Osteoblast (primary cell): ENCODE measurements around the gene CCL18. TPM values are rescaled to one million over a fixed set of nuclear protein-coding genes. Genes with fewer than 3 reads are reported as not detected.
"Not testable (repeated sequence)": the region's sequence is repeated elsewhere in the genome, so short reads cannot be mapped to it uniquely, and the experiment has no call there.

Experiments
- DNase-seq: peaks from one replicate; pipeline ENCODE4 v3.0.0; 2011; ENCODE audit warnings: low spot score, mixed read lengths; ENCODE audit not compliant: insufficient read length; ENCODE audit errors: missing footprints
- H2AFZ ChIP-seq: 2 replicates; pipeline ENCODE4 v1.6.0; 2011; ENCODE audit warnings: mild to moderate bottlenecking, low read length
- H3K27ac ChIP-seq: 2 replicates; pipeline ENCODE4 v1.5.1; 2011; ENCODE audit warnings: mild to moderate bottlenecking, low read depth, low read length, moderate library complexity
- H3K27me3 ChIP-seq: 2 replicates; pipeline ENCODE4 v1.6.0; 2012; ENCODE audit warnings: mild to moderate bottlenecking, control low read depth, inconsistent platforms, low read length, moderate library complexity; ENCODE audit not compliant: insufficient read depth
- H3K36me3 ChIP-seq: 2 replicates; pipeline ENCODE4 v1.5.1; 2011; ENCODE audit warnings: mild to moderate bottlenecking, low read length, control low read depth, moderate library complexity; ENCODE audit not compliant: insufficient read depth
- H3K4me1 ChIP-seq: 2 replicates; pipeline ENCODE4 v1.5.1; 2011; ENCODE audit warnings: mild to moderate bottlenecking, low read length, control low read depth, moderate library complexity; ENCODE audit not compliant: insufficient read depth
- H3K4me2 ChIP-seq: 2 replicates; pipeline ENCODE4 v1.6.0; 2011; ENCODE audit warnings: mild to moderate bottlenecking, low read length; ENCODE audit not compliant: insufficient read depth
- H3K4me3 ChIP-seq: fragments of 200-600 bp; sonication (generic); 3 replicates; pipeline ENCODE4 v1.5.1; 2012; ENCODE audit warnings: mild to moderate bottlenecking, low read length, inconsistent platforms; ENCODE audit not compliant: insufficient read depth
- H3K79me2 ChIP-seq: 2 replicates; pipeline ENCODE4 v1.6.0; 2012; ENCODE audit warnings: mild to moderate bottlenecking, low read length, control low read depth, inconsistent platforms; ENCODE audit not compliant: insufficient read depth
- H3K9me3 ChIP-seq: 2 replicates; pipeline ENCODE4 v1.5.1; 2011; ENCODE audit warnings: low read depth, low read length, control low read depth
- H4K20me1 ChIP-seq: 2 replicates; pipeline ENCODE4 v1.6.0; 2012; ENCODE audit warnings: mild to moderate bottlenecking, low read length, control low read depth; ENCODE audit not compliant: insufficient read depth
- CTCF ChIP-seq: IDR thresholded peaks from 2 replicates; pipeline ENCODE4 v1.5.1; 2011; ENCODE audit warnings: mild to moderate bottlenecking, low read depth, low read length, moderate library complexity; ENCODE audit errors: extremely low read depth
- total RNA-seq: library from RNA; depleted of rRNA; stranded (reverse); fragments of >200 nt; gene quantifications from 2 replicates; pipeline ENCODE4 v1.2.3, GENCODE V29; 2012

Gene CCL18
- total RNA-seq, 1 donor, result 0.36 TPM

- Histone ChIP-seq H3K36me3 (no peaks in the 10 kb centered on the region), H3K4me3 (no peak overlapping the region), H2AFZ (no peak overlapping the region), H3K4me2 (no peak overlapping the region), H4K20me1 (no peaks in the 10 kb centered on the region), H3K4me1 (peaks cover 3% of the 10 kb centered on the region), H3K27ac (no peak overlapping the region), H3K27me3 (no peaks in the 10 kb centered on the region), H3K9me3 (no peaks in the 10 kb centered on the region), H3K79me2 (no peaks in the 10 kb centered on the region)
- no peak for DNase-seq
- TF ChIP-seq CTCF, result no peak
Measured at GRCh38 chr17:36086791-36087190, 22.7 kb downstream of the CCL18 start.

GRCh38 chr17:36087471-36087870 lies 23.4 kb downstream of the CCL18 start:
- H3K9me3 ChIP-seq, H3K4me3 ChIP-seq, H3K4me1 ChIP-seq, H3K27me3 ChIP-seq, H3K36me3 ChIP-seq, H3K79me2 ChIP-seq, DNase-seq, H4K20me1 ChIP-seq, H2AFZ ChIP-seq, H3K27ac ChIP-seq, H3K4me2 ChIP-seq: not testable (repeated sequence)

- H3K4me3 ChIP-seq, H3K27me3 ChIP-seq, H3K9me3 ChIP-seq, H3K4me2 ChIP-seq, DNase-seq, H2AFZ ChIP-seq, H3K4me1 ChIP-seq, H4K20me1 ChIP-seq, H3K79me2 ChIP-seq, H3K27ac ChIP-seq, H3K36me3 ChIP-seq: not testable (repeated sequence)
Measured at GRCh38 chr17:36087897-36088572, 24.0 kb downstream of the CCL18 start.

- Histone ChIP-seq H3K9me3 (no peaks in the 10 kb centered on the region), H3K4me1 (peaks cover 3% of the 10 kb centered on the region), H2AFZ (no peak overlapping the region), H3K27ac (no peak overlapping the region), H3K36me3 (no peaks in the 10 kb centered on the region), H3K4me3 (no peak overlapping the region), H3K4me2 (no peak overlapping the region), H3K79me2 (no peaks in the 10 kb centered on the region), H3K27me3 (no peaks in the 10 kb centered on the region), H4K20me1 (no peaks in the 10 kb centered on the region)
- no peak for DNase-seq
- no peak for TF ChIP-seq CTCF
Measured at GRCh38 chr17:36088670-36089338, 24.7 kb downstream of the CCL18 start.

- no peaks in the 10 kb centered on the region for H3K9me3 ChIP-seq
- no peak overlapping the region for H2AFZ ChIP-seq
- H4K20me1 ChIP-seq, result no peaks in the 10 kb centered on the region
- H3K27me3 ChIP-seq, result no peaks in the 10 kb centered on the region
- no peak overlapping the region for H3K4me3 ChIP-seq
- H3K36me3 ChIP-seq, result no peaks in the 10 kb centered on the region
- no peak for TF ChIP-seq CTCF
- DNase-seq, result no peak
- H3K27ac ChIP-seq, result no peak overlapping the region
- peaks cover 3% of the 10 kb centered on the region for H3K4me1 ChIP-seq
- no peaks in the 10 kb centered on the region for H3K79me2 ChIP-seq
- no peak overlapping the region for H3K4me2 ChIP-seq
Measured at GRCh38 chr17:36089339-36089865, 25.3 kb downstream of the CCL18 start.
